H1 (cell line): ENCODE results near the gene FLVCR2. TPM values are rescaled to one million over a fixed set of nuclear protein-coding genes. Genes with fewer than 3 reads are reported as not detected.

Source experiments
- CEBPB ChIP-seq: IDR thresholded peaks from 2 replicates; pipeline ENCODE4 v1.6.1; 2012; ENCODE audit warnings: low read depth, low read length
- SP1 ChIP-seq: IDR thresholded peaks from 2 replicates; pipeline ENCODE4 v1.6.1; 2011; ENCODE audit warnings: low read depth, low read length
- SUZ12 ChIP-seq: fragments of 200-600 bp; sonication (generic); IDR thresholded peaks from 2 replicates; pipeline ENCODE4 v1.6.1; 2012; ENCODE audit warnings: mild to moderate bottlenecking, inconsistent platforms, low read length, moderate library complexity, mixed read lengths
- TAF1 ChIP-seq: IDR thresholded peaks from 2 replicates; pipeline ENCODE4 v1.6.1; 2011; ENCODE audit warnings: mild to moderate bottlenecking, low read depth, low read length
- TBP ChIP-seq: IDR thresholded peaks from 2 replicates; pipeline ENCODE4 v1.6.1; 2011; ENCODE audit warnings: low read depth, low read length, improper control_type of control experiment
- TCF12 ChIP-seq: IDR thresholded peaks from 2 replicates; pipeline ENCODE4 v1.6.1; 2011; ENCODE audit warnings: low read depth, mild to moderate bottlenecking, low read length
- TEAD4 ChIP-seq: IDR thresholded peaks from 2 replicates; pipeline ENCODE4 v1.6.1; 2012; ENCODE audit warnings: low read depth, low read length, inconsistent platforms, mixed read lengths
- YY1 ChIP-seq: IDR thresholded peaks from 2 replicates; pipeline ENCODE4 v1.6.1; 2011; ENCODE audit warnings: low read depth, mild to moderate bottlenecking, low read length
- ZNF274 ChIP-seq: IDR thresholded peaks from 2 replicates; pipeline ENCODE4 v1.7.0; 2012; ENCODE audit warnings: low read length, borderline replicate concordance; ENCODE audit errors: extremely low read depth
- polyA plus RNA-seq, 7 experiments: library from polyadenylated mRNA; depleted of rRNA in 3 of 7; stranded (reverse) in 5 of 7; unstranded in 2 of 7; fragments of >200 nt in 5 of 7; fragments of 200-250 nt in 2 of 7; gene quantifications; 1 replicate in 5 of 7; 2 replicates in 1 of 7; 4 replicates in 1 of 7; pipeline versions ENCODE4 v1.2.1 to v1.2.3, GENCODE V29; 2011 to 2013; ENCODE audit warnings: missing spikeins in 2 of 7, mixed read lengths in 2 of 7
- total RNA-seq: library from RNA; stranded (reverse); fragmentation: NEBNext Ultra II Directional; extraction: Animal tissue kit (Norgen Biotek cat#: 25700); gene quantifications from 2 replicates; pipeline ENCODE4 v1.2.1, GENCODE V29; 2021
- TF ChIP-seq, protein P1 (sequence below): IDR thresholded peaks from 2 replicates; pipeline ENCODE4 v1.6.1; 2011; ENCODE audit warnings: low read length, improper control_type of control experiment

FLVCR2 gene
- total and polyA plus RNA-seq, 2 of the 8 experiments (the other 6 are each of a cell fraction or from before 2014, with no cell fraction given), result 7.1 to 8.2 TPM

DNA sequence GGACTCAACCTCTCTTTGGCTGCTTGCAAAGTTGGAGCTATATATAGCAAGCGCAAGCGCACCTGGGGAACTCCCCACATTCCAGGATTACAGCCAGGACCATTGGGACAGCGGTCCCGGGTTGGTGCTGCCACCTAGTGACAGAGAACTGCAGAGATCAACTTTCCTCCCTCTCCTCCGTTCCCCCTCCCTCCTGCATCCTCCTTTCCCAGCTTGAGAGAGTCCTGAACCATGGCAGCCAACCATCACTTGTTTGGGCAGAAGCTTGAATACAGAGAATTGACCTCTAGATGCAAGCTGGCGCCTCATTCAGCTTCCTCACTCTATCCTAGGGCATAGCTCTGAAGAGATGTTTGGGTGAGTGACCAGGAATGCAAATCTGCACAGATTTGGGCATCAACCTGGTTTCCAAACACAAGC, 17.4 kb upstream of the FLVCR2 start (continued):
- TF ChIP-seq ZNF274 (no peak), TAF1 (no peak), TEAD4 (peak; percentile 99), SP1 (peak; percentile 74), CEBPB (no peak), TBP (peak; percentile 36; the same call in 1 of the 2 replicates), YY1 (peak; percentile 44; the same call in 1 of the 2 replicates), SUZ12 (no peak), TCF12 (peak; percentile 76; the same call in 1 of the 2 replicates)
- TF ChIP-seq, protein P1, sequence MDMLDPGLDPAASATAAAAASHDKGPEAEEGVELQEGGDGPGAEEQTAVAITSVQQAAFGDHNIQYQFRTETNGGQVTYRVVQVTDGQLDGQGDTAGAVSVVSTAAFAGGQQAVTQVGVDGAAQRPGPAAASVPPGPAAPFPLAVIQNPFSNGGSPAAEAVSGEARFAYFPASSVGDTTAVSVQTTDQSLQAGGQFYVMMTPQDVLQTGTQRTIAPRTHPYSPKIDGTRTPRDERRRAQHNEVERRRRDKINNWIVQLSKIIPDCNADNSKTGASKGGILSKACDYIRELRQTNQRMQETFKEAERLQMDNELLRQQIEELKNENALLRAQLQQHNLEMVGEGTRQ, result no peak
